GM18502 (cell line): ENCODE results near the gene USP17L24.
"Not testable (repeated sequence)": the region's sequence is repeated elsewhere in the genome, so short reads cannot be mapped to it uniquely, and the experiment has no call there.

ENCODE experiments used
- ATAC-seq: cut with Tn5 transposase; IDR thresholded peaks from one replicate; pipeline ENCODE4 v1.9.1; 2021; ENCODE audit warnings: mild to moderate bottlenecking; ENCODE audit not compliant: unreplicated experiment, poor library complexity

The USP17L24 gene

GRCh38 chr4:9324865-9325264, at the start of gene USP17L24:
Gene USP17L24, plus strand, starts transcription at chr4:9325165. Its CDS starts 0 bp downstream, at chr4:9325165.
- not testable (repeated sequence) for ATAC-seq

GRCh38 chr4:9324191-9324590, 774 bp upstream of the USP17L24 start:
- not testable (repeated sequence) for ATAC-seq

- not testable (repeated sequence) for ATAC-seq
These were observed 4.6 kb downstream of the USP17L24 start, which contains the start of gene USP17L25 for GRCh38 chr4:9329611-9330010. Gene USP17L25, plus strand, starts transcription at chr4:9329911. Its CDS starts 0 bp downstream, at chr4:9329911.

- not testable (repeated sequence) for ATAC-seq
These were observed 9.4 kb downstream of the USP17L24 start, which contains the start of gene USP17L26 for GRCh38 chr4:9334358-9334757. Gene USP17L26, plus strand, starts transcription at chr4:9334658. Its CDS starts 0 bp downstream, at chr4:9334658.

- ATAC-seq: not testable (repeated sequence)
These were observed 14.1 kb downstream of the USP17L24 start, which contains the start of gene USP17L5 for GRCh38 chr4:9339103-9339502. Gene USP17L5, plus strand, starts transcription at chr4:9339403. Its CDS starts 0 bp downstream, at chr4:9339403.

GRCh38 chr4:9343848-9344247, 18.9 kb downstream of the USP17L24 start, which contains the start of gene USP17L27:
Gene USP17L27, plus strand, starts transcription at chr4:9344148. Its CDS starts 0 bp downstream, at chr4:9344148.
- ATAC-seq: not testable (repeated sequence)

GRCh38 chr4:9348593-9348992, 23.6 kb downstream of the USP17L24 start, which contains the start of gene USP17L28:
Gene USP17L28, plus strand, starts transcription at chr4:9348893. Its CDS starts 0 bp downstream, at chr4:9348893.
- ATAC-seq: not testable (repeated sequence)

- ATAC-seq: not testable (repeated sequence)
These were observed 25.9 kb downstream of the USP17L24 start for GRCh38 chr4:9350866-9351265.

GRCh38 chr4:9353338-9353737, 28.4 kb downstream of the USP17L24 start, which contains the start of gene USP17L29:
Gene USP17L29, plus strand, starts transcription at chr4:9353638. Its CDS starts 0 bp downstream, at chr4:9353638.
- ATAC-seq: not testable (repeated sequence)

GRCh38 chr4:9362829-9363228, 37.9 kb downstream of the USP17L24 start, which contains the start of gene USP17L30:
Gene USP17L30, plus strand, starts transcription at chr4:9363129. Its CDS starts 0 bp downstream, at chr4:9363129.
- ATAC-seq: not testable (repeated sequence)
